GM10847 (cell line): ENCODE results near the gene NAT10.

Experiments used
- POLR2A ChIP-seq: IDR thresholded peaks from 2 replicates; pipeline ENCODE4 v1.6.1; 2011; ENCODE audit not compliant: insufficient read length; ENCODE audit errors: extremely low read depth

The NAT10 gene

DNA sequence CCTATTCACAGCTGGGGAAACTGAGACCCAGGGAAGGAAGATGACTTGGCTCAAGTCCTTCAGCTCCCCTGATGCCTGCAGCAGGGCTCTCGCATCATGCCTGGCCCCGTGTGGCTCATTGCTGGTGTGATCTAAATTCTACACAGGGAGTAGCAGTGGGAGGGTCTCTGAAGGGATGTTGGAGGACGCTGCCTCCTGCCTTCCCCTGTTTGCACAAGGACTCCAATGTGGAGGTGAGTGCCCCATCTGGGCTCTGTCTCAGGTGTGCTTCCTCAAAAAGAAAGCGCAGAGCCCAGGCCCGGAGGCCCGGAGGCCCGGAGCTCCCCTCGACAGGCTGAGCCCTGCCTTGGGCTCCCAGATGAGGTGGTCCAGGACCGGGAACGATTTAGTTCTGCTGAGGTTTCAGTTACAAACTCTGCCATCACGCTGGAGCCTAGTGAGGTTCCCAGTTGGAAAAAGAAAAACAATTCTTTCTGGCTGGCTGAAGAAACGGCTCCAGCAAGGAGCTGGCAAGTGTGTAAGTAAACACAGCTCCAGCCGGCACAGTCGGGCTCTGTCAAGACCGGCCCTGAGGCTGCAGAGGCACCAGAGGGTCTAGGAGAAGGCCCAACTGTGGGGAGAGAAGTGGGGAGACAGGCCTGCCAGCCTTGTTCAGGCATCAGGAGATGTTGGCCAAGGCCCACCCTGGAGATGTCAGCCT is 49.8 kb downstream of the NAT10 start:
- TF ChIP-seq POLR2A, result no peak

DNA sequence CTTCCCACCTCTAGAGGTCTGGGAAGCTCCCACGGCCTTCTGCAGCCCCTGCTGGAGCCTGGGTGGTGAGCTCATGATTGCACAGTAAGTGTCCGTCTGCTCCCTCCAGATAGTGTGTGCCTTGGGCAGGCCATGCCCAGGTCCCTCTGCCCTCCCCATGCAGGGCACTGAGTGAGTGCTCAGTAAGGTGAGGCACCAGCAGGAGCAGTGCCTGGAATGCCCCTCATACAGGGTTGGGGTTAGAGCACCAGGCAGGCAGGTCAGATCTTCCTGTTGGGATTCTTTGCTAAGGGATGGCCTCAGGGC is 50.3 kb downstream of the NAT10 start:
- no peak for TF ChIP-seq POLR2A

DNA sequence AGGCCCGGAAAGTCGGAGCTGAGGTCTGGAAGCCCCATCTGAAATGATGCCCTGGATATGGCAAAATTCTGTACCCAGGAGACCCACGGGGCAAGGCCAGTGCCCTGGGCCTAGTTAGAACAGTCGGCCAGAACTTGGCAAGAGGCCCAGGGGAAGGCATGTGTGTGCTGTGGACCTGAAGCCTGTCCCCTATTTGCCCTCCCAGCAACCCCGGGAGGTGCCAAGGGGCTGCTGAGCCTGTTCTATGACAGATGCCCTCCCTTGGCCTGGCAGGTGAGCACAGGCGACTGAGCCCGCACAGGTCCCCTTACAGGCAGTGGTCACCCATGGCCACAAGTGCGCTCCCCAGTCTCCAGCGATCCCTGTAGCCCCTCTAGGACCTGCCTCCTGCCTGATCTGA is 51.7 kb downstream of the NAT10 start:
- no peak for TF ChIP-seq POLR2A

DNA sequence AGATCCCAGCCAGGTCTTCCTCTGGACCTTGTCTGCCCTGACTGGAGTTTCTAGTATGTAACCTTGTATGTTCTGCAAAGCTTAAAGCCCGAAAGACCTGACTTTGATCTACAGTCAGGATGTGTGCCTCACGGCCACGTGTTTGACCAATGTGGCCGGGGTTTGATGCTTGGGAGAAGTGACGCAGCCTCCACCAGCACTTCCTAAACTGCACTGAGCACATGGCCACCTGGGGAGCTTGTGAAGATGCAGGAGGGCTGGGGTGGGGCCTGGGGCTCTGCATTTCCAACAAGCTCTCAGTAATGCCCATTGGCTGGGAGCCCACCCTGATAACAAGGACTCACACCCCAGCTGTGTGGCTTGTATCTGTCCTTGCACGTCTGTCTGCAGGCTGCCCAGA is 53.2 kb downstream of the NAT10 start:
- no peak for TF ChIP-seq POLR2A

DNA sequence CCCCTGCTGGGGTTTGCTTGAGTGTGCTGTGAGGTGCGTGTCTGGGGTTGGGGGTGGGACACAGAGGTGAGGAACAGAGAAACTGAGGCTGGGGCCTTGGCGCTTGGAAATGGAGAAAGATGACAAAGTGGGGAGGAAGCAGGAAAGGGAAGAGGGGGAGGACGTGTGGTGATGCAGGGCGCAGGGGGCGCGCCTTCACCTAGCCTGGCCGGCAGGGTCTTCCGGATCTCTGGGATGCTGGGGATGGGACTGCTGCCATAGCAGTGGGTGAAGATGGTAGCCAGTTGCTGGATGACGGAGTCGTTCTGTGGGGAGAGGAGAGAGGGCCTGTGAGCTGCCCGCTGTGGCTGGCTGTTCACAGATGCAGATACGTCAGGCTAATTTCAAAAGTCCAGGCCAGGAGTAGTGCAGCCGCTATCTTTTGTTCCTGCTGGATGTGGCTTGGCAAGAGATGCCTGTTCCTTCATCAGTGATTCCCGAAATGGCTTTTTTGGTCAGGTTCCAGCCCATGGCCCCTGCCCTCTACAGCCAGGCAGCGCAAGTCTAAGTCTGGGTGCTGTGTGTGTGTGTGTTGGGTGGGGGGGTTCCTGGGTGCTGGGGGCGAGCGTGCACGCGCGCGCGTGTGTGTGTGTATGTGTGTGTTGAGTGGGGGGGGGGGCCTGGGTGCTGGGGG is 54.8 kb downstream of the NAT10 start:
- TF ChIP-seq POLR2A, result no peak

DNA sequence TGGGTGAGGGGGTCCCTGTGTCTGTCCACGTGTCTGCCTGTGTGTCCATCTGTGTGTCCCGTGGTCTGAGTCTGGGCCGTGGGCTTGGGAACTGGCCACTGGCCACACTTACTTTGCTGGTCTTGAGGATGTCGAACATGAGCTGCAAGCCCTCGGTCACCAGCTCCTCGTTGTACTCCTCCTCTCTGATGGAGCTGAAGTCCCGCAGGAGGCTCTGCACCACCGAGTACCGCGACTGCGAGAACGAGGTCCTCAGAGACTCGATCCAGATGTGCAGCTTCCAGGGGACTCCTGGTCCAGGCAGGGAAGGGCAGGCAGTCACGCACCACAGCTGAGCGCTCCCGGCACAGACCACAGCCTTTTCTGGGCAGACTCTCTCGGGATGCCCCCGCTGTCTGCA is 55.4 kb downstream of the NAT10 start:
- TF ChIP-seq POLR2A, result no peak

DNA sequence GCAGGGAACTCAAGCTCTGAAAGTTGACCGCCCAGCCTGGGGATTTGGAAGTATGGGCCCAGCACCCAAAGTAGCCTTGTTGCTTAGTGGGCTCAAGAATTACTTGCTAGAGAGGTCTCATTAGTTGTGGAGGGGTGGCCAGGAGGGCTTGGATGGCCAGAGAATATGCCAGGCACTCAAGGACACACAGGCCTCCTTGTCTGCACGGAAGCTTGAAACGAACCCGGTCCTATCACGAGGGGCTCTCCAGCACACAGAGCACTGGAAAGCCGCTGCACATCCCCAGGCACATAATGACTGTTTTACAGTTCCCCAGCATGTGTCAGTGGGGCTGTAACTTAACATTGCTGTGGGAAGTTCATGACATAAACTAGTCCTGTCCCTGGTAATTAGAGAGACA is 55.9 kb downstream of the NAT10 start:
- TF ChIP-seq POLR2A, result no peak

DNA sequence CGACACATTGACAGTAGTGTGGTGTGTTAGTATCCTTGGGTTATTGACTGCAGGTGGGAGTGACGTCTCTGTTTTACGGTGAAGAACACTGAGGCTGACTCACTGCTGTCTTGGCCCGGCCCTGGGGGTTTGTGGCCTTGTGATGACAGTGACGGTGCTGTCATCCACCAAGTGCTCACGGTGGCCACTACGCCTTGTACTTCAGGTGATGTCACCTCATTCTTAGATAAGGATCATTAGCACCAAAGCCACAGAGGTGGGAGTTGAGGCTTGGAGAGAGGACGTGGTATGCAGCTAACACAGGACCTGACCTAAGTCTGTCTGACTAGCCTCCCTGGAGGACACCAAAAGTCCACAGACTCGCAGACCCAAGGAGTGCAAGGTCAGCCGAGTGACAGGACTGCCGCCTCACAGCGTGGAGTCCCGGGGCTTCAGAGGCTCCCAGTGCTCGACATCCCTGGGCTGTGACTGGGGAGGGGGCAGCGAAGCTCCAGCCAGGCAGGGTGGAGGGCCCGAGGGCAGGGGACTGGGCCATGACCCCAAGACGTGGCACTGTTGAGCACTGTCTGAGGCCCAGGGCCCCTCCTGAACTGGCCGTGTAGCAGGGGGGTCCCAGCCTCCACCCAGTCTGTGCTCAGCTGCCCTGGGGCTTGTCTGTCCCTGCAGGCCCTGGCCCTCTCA is 56.5 kb downstream of the NAT10 start:
- TF ChIP-seq POLR2A, result no peak

DNA sequence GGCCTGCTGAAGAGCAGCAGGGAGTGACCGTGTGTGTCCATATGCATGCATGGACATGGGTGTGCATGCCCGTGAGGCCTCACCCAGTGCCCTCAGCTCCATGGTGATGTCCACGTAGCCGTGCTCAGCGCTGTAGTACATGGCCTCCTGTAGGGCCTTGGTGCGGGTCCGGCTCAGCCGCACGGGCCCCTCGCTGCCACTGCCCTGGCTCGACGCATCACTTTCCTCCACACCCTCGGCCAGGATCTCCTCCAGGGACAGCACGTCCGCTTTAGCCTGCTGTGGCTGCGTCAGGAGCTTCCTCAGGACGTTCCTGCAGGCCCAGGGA is 57.0 kb downstream of the NAT10 start:
- no peak for TF ChIP-seq POLR2A

DNA sequence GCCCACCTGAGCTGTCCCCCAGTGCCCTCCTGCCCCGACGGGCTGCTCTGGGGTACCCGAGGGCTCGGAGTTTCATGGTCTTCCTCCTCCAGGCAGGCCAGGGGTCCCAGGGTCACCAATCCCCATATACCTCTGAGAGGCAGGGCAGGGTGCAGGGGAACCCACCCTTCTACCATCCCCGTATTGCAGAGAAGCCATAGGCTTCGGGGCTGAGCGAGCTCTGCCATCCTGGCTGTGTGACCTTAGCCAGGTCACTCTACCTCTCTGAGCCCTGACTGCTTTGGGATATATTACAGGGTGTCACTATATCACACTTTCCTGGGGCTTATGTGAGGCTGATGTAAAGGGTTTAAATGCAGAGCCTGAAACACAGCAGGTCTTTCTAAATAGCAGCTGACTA is 57.4 kb downstream of the NAT10 start:
- TF ChIP-seq POLR2A, result no peak

DNA sequence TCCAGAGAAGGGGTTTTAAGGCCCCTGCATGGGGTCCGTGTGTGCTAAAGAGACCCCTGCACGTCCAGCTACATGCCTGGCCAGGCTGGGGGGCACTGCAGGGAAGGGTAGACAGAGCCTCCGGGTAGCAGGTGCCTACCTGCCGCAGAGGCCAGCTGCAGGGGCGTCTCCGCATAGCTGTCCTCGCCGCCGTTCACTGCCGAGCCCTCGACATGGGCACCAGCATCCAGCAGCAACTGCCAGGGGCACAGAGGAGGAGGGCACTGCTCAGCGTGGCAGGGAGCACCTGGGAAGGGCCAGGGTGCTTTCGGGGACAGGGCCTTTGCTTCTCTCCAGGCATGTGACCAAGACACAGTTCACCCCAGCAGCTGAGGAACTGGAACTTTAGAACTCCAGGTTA is 59.7 kb downstream of the NAT10 start:
- no peak for TF ChIP-seq POLR2A

DNA sequence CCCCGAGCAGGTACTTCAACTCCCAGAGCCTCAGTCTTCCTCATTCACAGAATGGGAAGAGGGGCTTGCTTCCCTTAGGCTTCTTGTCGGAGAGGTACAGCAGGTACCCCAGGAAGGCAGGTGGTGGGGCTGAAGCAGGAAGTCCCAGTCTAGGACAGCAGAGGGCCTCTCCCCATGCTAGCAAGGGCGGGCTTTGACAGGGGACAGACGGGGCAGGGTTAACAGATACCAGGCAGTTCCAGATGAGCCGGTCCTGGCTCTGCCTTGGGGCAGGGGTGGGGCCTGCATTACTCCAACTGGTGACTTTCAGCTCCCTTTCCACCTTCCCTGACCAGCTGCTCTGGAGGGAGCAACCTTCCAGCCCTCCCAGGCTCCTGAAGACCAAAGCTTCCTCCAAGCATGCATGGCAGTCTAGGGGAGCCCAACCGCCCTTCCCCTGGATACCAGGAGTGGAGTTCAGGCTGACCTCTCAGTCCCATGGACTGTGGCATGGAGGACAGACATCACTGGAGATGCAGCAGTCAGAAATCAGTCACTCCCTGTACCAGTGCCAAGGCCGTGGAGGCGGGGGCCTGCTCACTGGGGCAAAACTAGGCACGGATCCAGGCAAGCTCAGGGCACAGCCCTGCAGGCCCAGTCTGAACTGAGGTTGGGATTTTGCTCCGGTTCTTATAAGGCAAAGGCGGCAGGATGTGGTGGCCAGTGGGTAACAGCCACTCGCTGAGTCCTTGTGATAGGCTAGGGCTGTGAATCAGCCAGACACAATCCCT is 60.5 kb downstream of the NAT10 start:
- TF ChIP-seq POLR2A, result no peak

DNA sequence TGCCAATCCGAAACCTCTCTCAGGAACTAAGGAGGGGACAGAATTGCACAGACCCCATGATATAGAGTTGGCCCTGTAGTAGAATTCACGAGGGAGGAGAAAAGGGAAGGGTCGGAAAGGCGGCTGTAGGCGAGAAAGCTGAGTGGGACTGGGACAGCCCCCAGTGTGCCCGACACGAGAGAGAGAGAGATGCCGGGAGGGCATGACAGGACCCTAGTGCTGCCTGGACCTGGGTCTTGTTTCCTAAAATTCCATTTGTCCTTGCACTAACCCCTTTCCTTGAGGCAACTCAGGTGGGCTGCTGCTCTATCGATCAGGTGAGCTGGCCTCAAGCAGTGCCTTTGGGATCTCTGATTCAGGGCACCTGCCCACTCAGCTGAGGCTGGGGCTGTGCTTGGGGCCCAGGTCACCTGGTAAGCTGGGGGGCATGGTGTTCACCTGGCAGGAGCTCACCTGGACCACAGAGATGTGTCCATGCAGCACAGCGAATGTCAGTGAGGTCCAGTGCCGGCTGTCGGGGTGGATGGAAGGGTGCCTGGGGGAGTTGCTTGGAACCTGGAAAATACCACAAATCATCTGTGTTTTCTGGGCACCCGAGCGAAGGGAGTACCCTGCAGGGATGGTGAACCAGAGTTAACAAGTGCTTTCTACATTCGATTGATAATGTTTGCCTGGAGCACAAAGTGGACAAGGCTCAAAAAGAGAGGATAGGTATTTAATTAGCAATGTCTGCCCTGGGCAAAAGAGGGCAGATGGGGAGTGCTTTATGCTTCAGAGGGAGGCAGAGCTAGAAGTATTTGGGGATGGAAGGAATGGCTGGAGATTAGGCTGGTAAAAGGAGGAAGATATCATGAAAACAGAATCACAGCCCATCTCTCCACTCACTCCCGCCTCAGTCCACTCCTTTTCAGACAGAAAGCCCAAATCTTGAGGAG is 61.6 kb downstream of the NAT10 start:
- no peak for TF ChIP-seq POLR2A

DNA sequence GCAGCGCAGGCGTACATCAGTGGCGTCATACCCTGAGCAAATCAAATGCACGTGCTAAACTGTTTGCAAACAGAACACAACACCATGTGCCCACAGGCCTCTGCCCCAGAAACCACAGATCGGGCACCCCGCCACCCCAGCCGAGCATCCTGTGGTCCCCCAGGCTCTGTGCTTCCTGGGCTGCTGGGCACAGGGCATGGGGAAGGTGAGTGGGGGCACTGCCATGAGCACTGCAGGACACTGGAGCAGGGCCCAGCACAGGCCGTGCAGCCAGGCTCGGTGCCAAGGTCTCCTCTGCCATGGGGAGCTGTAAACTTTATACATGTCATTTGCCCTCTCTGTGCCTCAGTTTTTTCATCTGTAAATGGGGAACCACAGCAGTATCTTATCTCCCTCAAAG is 62.5 kb downstream of the NAT10 start:
- TF ChIP-seq POLR2A, result no peak
